ENCODE measurements around the gene PNMT.
A peak's percentile ranks its signal among the peaks of the same experiment; 100 is the strongest.
"Not testable (repeated sequence)": the region's sequence is repeated elsewhere in the genome, so short reads cannot be mapped to it uniquely, and the experiment has no call there.

The PNMT gene

DNA sequence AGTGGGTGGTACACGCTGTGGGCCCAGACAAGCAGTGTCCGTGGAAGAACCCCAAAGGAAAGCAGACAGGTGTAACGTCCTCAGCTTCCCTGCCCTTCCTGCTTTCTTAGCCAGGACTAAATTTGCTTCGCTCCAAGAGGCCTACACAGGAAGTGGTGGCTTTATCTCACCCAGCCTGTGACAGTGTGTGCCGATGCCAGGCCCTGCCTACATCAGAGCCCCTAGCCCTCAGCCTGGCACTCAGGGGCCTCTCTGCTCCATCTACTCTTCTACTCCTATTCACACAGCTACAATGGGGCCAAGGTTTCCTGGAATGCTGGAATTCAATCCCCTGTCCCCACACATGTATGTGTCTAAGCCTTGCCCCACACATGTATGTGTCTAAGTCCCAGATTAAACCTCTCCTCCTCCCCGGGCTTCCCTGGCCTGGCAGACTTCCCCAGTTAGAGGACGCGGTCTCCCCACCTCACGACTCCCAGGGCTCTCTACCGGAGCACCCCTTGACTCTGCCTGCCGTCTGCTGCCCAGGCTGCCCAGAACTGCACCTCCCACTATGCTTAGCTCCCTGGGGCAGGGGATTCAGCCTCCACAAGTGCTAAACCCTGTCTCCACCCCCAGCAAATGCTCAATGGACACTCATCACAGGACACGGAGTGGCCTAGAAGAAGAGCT lies 11.4 kb downstream of the PNMT start:
- no peak for DNase-seq (ENCODE audit: low read depth, low spot score)
- no peak overlapping the region for H3K27ac ChIP-seq

DNA sequence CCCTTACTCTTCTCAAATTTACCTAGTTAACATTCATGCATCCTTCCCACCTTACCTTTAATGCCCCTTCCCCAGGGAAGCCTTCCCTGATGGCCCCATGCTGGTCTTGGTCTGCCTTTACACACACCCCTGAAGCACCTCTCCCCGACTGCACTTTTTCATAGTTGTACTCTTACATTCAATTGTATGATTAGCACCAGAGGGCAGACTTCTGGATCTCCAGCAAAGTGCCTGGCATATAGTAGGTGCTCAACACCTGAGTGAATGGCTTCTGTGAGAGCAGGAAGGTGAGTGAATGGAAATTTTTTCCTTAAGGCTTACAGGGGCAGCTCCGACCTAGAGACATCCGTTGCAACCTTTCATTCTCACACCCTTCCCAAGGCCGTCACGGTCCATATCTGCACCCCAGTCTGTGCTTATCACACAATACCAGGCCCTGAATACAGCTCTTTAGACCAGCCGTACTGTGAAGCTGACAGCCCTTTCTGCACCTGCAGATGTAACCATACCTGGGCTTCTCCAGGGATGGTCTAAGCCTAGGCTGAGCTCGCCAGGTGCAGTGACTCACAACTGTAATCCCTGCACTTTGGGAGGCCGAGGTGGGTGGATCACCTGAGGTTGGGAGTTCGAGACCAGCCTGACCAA lies 15.2 kb downstream of the PNMT start:
- no peak for DNase-seq (ENCODE audit: low read depth, low spot score)
- H3K27ac ChIP-seq: no peak overlapping the region

GRCh38 chr17:39684369-39685192 lies 16.3 kb downstream of the PNMT start:
- no peak overlapping the region for H3K27ac ChIP-seq
- no peak for DNase-seq (ENCODE audit: low read depth, low spot score)

GRCh38 chr17:39687101-39687545 lies 18.9 kb downstream of the PNMT start:
- peak overlapping the region; percentile 81 for H3K27ac ChIP-seq
- no peak for DNase-seq (ENCODE audit: low read depth, low spot score)

GRCh38 chr17:39687546-39688474 lies 19.6 kb downstream of the PNMT start, which contains the start of gene PGAP3:
PGAP3 (minus strand) TSS chr17:39688057; CDS start chr17:39688014, 43 bp downstream.
- H3K27ac ChIP-seq: peak within 1 kb of the TSS; percentile 81
- DNase-seq (ENCODE audit: low read depth, low spot score): no peak

GRCh38 chr17:39688475-39688835 lies 20.2 kb downstream of the PNMT start:
- no peak for DNase-seq (ENCODE audit: low read depth, low spot score)
- peak overlapping the region; percentile 81 for H3K27ac ChIP-seq

DNA sequence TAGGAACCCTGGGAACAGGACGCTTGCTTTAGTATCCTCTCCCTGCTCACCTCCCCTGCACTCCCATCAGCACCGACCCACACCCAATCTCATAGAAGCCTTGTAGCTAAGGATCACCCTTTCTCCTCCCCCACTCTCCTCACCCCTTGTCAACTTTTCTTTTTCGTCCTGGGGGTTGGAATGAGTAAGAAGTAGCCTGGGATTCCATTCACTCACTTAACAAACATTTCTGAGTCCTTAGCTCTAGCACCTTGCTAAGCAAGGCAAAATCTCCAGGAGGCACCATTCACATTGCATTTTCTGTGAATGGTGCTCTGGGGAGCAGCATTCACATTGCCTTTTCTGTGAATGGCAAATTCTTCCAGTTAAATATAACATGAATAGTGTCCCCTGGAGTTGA lies 20.7 kb downstream of the PNMT start:
- DNase-seq (ENCODE audit: low read depth, low spot score): no peak
- peak overlapping the region; percentile 81 for H3K27ac ChIP-seq

DNA sequence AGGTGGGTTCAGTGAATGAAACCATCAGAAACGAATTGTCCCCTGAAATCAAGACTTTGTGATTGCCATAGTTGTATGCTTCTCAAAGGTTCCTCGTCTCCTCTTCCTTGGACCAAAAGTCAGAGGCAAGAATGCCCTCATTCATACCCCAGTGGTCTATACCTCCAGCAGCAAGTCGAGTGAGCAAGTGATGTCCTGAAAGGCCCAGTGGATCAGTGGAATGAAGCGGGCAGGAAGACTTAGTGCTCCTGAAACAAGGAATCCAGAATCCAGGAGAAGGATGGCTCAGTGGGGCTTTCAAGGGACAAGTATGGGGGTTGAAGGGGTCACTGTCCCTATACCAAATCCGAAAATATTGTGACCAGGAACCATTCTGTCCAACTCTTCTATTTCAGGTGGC lies 26.3 kb downstream of the PNMT start:
- DNase-seq (ENCODE audit: low read depth, low spot score): no peak
- no peak overlapping the region for H3K27ac ChIP-seq

- H3K27ac ChIP-seq: no peak overlapping the region
- DNase-seq (ENCODE audit: low read depth, low spot score): no peak
Observed at GRCh38 chr17:39695089-39695474, 26.8 kb downstream of the PNMT start.

- DNase-seq (ENCODE audit: low read depth, low spot score): no peak
Observed at GRCh38 chr17:39696731-39697130, 28.5 kb downstream of the PNMT start.

GRCh38 chr17:39697961-39698360 lies 29.7 kb downstream of the PNMT start:
- H3K27ac ChIP-seq: no peak overlapping the region
- DNase-seq (ENCODE audit: low read depth, low spot score): no peak

More at GRCh38 chr17:39696731-39697130, 28.5 kb downstream of the PNMT start:
- H3K27ac ChIP-seq: no peak overlapping the region

DNA sequence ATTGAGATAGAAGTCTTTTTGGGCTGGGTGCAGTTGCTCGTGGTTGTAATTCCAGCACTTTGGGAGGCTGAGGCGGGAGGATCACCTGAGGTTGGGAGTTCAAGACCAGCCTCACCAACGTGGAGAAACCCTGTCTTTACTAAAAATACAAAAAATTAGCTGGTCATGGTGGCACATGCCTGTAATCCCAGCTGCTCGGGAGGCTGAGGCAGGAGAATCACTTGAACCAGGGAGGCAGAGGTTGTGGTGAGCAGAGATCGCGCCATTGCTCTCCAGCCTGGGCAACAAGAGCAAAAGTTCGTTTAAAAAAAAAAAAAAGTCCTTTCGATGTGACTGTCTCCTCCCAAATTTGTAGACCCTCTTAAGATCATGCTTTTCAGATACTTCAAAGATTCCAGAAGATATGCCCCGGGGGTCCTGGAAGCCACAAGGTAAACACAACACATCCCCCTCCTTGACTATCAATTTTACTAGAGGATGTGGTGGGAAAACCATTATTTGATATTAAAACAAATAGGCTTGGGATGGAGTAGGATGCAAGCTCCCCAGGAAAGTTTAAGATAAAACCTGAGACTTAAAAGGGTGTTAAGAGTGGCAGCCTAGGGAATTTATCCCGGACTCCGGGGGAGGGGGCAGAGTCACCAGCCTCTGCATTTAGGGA lies 31.0 kb downstream of the PNMT start:
- not testable (repeated sequence) for DNase-seq (ENCODE audit: low read depth, low spot score)
- H3K27ac ChIP-seq: peak overlapping the region; percentile 56

GRCh38 chr17:39699818-39700147 lies 31.5 kb downstream of the PNMT start, which contains the start of gene ERBB2:
ERBB2 (plus strand) TSS chr17:39700064; CDS start chr17:39700239, 175 bp downstream.
- peak within 1 kb of the TSS; percentile 56 for H3K27ac ChIP-seq
- no peak for DNase-seq (ENCODE audit: low read depth, low spot score)

- H3K27ac ChIP-seq: peak overlapping the region; percentile 56
- no peak for DNase-seq (ENCODE audit: low read depth, low spot score)
Observed at GRCh38 chr17:39700148-39700987, 32.1 kb downstream of the PNMT start.

DNA sequence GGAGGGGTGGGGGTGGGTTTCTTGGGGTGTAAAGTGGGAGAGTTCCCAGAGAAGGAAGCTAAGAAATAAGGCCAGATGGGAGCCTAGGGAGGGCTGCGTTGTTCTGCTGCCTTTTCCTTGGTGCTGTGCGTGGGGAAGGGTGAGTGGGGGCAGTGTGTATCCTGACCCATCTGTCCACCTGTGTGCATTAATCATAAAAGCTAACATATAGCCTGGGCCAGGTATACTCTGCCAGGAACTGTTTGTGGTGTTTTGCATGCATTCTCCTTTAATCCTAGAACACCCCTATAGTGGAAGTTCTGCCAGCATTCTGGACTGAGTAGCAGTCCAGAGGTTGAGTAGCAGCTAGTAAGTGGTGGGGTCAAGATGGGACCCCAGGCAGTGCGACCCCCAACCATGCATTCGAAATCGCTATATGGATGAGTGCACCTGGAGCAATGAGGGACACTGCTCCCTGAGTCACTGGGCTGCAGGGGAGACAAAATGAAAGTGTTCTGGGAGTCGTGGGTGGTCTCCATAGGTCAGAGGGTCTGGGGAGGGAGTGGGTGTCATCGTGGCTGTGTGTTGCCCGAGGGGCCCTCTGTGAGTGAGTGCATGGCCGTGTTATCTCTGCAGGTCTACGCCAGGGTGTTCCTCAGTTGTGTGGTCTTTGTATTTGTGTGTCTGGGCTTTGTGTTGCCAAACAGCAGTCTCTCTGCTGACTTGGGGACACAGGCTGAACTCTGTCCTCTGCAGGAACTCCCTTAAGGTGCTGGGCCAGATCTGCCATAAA lies 32.9 kb downstream of the PNMT start:
- no peak for DNase-seq (ENCODE audit: low read depth, low spot score)
- peak overlapping the region; percentile 56 for H3K27ac ChIP-seq

DNA sequence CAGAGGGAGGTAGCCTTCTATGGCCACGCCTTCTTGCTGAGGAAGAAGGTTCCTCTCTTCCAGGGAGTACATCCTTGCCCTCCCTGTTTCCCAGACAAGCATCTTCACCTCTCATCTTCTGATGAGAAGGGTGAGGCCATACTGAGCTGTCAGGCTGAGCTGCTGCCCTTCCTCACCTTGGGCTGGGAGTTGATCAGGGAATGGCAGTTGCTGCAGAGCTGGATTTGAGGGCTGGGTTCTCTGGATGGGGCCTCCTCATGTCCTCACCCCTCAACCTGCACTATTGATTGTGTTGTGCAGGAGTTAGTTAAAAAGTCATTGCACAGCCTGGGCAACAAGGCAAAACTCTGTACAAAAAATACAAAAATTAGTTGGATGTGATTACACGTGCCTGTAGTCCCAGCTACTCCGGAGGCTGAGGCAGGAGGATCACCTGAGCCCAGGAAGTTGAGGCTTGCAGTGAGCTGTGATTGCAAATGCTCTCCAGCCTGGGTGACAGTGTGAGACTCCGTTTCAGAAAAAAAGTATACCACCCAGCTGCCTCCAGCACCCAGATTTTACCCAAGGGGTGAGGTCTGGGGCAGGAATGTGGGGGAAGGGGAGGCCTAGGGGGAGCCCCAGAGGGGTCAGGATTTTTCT lies 33.6 kb downstream of the PNMT start:
- no peak overlapping the region for H3K27ac ChIP-seq
- DNase-seq (ENCODE audit: low read depth, low spot score): no peak
